ENCODE measurements around the gene LCN6.
"Not testable (repeated sequence)": the region's sequence is repeated elsewhere in the genome, so short reads cannot be mapped to it uniquely, and the experiment has no call there.

- peak; percentile 78 for TF ChIP-seq CTCF (IDR thresholded peaks at IDR 0.05; ENCODE audit: low read depth, low read length, poor library complexity, severe bottlenecking)
- not testable (repeated sequence) for TF ChIP-seq EZH2phosphoT487 (IDR thresholded peaks at IDR 0.05; ENCODE audit: borderline replicate concordance, low read length)
Observed at GRCh38 chr9:136760834-136761544, 12.7 kb upstream of the LCN6 start.
